Eye (tissue), 1 donor: ENCODE data around the gene FCSK.
"Not testable (repeated sequence)": the region's sequence is repeated elsewhere in the genome, so short reads cannot be mapped to it uniquely, and the experiment has no call there.

ENCODE experiments used
- DNase-seq: peaks from one replicate; pipeline ENCODE4 v3.0.0-alpha.2; 2015

FCSK gene

DNA sequence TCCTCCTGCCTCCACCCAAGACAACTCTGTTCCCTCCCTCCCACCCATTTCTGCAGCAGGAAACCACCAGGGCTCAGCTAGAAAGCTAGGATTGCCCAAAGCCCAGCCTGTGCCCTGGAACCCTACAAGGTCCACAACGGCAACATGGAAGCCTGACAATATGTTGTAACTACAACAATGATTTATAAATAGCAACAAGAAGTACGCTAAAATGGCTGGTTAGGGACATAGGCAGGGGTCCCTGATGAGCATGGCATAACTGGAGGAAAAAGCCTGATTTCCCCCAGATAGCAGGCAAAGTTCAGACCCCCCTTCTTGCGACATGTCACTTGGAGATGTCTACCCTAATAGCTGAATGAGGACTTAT lies 22.1 kb upstream of the FCSK start:
- no peak for DNase-seq

DNA sequence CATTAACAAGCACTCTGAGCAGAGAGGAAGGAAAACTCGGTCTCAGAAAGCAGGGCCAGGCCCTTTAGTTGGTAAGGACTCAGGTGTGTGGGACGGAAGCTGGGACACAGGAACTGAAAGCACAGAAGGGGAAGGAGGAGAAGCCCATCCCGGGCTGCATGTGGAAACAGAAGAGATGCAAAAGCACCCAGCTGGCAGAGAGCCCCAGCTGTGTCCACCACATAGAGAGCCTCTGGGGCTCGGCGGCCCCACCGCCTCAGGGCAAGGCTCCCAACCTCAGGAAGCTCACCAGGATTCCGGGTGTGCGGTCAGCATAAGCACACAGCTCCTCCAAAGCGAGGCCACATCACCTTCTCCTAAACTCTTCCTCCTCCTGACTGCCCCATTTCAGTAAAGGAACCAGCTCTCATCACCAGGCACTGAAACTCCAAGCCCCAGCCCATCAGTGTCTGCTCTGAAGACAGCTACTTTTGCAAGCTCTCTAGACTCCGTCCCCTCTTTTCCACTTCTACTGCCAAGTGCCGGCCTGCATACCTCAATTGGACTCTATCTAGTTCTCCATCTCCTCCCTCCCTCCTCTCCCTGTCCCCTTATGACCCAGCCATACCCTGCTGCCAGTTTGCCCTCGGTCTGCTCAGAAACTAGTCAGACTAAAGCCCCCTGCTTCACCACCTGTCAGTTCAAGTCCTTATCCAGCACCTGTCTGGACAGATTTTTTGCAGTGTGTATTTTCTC lies 21.5 kb upstream of the FCSK start:
- DNase-seq = no peak

DNA sequence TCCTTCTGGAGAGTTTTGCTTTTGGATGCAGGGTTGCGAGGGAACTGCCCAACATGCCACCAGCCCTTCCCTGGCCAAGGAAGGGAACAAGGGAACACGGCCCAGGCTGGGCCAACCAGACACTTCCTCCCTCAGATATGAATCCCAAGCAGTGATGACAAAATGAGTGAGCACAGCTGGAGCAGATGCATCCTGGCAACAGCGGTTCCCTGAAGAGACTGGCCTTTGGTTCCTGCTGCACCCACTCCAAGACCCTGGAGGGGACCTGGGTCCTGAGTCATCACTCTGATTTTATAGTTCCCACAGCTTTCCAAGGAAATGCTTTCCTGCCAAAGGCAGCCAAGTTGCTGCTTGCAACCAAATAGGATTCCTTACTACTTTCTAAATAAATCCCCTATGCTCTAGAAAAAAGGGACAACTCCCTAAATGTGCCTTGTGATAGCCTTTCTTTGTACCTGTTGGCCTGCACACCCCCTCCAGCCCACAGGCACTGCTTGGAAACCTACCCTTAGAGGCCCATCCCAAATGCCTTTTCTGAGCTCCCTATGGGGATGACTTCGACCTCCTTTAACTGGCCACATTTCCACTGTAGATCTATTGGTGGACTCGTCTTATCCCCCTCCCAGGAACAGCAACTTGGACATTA lies 20.8 kb upstream of the FCSK start:
- no peak for DNase-seq

DNA sequence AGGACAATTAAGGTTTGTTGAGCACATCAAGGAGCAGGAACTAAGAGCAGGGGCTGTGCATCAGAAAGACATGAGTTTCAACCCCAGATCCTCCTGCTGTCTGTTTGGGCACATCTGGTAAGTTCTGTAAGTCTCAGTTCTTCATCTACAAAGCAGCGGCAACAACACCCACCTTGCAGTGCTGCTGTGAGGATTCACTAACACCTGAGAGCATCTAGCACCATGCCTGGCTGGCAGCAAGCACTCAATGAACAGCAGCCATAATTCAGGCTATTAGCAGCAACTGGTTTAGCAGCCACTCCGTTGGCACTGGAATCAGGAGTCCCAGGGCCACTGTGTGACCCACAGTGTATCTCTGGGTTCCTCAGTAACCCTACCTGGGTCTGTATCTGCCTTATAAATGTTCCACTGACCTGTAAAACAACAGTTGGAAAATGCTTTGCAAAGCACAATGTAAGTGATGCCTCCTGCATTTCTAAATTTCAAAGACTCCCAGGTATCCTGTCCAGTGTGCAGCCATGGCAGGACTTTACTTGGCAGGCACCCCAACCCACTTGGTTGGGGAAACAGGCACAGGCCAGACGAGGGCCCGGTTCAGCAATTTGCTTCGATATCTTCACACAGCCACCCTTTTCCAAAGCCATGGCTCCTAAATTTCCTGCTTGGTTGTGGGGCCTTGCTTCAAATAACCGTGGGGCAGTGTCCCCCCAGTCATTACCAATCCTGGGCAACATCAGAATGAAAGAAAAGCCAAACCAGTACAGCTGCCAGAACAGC lies 19.7 kb upstream of the FCSK start:
- DNase-seq = no peak

GRCh38 chr16:70437017-70437581 lies 17.3 kb upstream of the FCSK start:
- DNase-seq = peak; percentile 85

DNA sequence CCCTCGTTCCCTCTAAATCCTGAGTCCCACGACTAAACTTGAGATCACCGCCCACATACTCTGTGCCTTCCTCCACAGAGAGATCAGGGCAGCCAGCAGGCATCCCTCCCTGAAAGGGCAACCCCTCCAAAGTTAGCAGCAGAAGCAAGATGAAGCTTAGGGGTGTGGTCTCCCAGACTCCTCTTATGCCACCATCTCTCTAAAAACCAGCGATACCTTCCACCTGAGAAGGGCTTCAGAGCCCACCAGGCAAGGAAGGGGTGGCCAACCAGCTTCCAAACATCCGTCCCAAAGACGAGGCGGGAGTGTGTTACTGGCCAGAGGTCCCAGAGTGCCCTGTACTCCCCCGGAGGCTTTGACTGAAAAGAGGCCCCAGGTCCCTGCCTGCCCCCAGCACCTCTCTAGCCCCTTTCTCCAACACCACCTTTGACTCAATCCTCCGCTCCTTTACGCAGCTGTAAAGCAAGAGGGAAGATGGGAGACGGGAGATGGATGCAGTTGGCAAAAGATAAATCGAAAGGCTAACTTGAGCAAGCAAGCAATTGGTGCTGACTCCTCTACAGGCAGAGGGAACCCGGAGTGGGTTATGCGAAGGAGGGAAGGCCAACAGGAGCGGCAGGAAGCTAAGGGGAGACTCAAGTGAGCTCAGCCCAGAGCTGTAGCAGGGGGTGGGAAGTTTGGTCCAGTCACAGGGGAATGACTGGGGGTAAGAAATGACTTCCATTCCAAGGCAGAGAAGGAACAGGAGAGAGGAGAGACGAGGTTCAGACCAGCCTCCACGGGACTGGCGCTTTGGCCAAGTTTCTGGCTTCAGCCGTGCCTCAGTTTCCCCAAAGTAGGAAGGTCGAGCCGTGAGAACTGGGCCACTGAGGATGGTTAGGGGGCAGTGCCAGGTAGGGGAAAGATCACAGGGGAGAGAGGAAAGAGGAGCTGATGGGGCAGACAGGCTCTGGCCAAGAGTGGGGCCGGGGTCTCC lies 16.5 kb upstream of the FCSK start:
- peak; percentile 53 for DNase-seq

DNA sequence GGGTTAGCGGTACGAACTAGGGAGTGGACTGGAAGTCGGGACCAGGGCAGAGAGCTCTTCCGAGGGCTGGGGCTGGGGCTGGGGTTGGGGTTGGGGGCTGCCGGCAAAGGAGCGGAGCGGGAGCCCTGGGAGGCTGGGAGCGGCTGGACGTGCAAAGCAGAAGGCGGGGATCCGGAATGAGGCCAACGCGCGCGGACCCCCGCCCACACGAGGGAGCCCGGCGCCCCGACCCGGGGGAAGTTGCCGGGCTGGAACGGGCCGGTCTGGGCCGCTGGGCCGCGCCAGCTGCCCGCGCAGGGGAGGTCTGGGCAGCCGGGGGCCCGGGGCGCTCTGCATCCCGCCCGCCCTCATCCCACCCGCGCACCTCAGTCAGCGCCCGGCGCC lies 15.8 kb upstream of the FCSK start:
- peak; percentile 57 for DNase-seq

GRCh38 chr16:70438969-70439862 lies 15.2 kb upstream of the FCSK start, which contains the start of gene ST3GAL2:
Gene ST3GAL2, minus strand, starts transcription at chr16:70439100. Its CDS starts 40,570 bp downstream, at chr16:70398530.
- peak; percentile 99 for DNase-seq

- no peak for DNase-seq
Observed at GRCh38 chr16:70440009-70440692, 14.2 kb upstream of the FCSK start.

DNA sequence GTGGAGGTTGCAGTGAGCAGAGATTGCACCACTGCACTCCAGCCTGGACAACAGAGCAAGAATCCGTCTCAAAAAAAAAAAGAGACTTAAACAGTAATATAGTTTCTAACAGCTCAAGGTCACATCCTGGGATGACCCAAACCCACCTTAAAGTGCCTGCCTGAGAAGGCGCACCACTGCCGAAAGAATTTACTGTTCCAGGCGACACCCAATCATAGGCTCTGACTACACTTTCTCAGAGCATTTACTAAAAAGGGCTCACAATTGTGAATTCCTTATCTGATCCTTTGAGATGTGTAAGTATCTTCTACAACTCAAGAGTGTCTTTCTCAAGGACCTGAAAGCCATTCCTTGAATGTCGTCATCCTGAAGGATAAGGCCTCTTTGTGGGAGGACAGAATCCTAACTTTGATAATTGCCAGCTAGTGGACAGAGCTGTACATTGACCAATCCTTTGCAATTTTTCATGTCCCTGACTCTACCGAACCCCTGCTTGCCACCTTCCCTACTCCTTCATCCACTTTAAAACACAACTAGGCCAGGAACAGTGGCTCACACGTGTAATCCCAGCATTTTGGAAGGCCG lies 12.9 kb upstream of the FCSK start:
- DNase-seq = no peak

DNA sequence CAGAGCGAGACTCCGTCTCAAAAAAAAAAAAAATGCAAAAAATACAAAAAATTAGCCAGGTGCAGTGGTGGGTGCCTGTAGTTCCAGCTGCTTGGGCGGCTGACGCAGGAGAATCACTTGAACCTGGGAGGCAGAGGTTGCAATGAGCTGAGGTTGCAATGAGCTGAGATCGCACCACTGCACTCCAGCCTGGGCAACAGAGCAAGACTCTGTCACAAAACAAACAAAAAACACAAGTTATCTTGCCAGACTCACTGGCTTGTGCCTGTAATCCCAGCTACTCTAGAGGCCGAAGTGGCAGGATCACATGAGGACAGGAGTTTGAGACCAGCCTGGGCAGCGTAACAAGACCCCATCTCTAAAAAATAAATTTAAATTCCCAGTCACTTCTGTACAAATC lies 12.1 kb upstream of the FCSK start:
- DNase-seq = no peak

DNA sequence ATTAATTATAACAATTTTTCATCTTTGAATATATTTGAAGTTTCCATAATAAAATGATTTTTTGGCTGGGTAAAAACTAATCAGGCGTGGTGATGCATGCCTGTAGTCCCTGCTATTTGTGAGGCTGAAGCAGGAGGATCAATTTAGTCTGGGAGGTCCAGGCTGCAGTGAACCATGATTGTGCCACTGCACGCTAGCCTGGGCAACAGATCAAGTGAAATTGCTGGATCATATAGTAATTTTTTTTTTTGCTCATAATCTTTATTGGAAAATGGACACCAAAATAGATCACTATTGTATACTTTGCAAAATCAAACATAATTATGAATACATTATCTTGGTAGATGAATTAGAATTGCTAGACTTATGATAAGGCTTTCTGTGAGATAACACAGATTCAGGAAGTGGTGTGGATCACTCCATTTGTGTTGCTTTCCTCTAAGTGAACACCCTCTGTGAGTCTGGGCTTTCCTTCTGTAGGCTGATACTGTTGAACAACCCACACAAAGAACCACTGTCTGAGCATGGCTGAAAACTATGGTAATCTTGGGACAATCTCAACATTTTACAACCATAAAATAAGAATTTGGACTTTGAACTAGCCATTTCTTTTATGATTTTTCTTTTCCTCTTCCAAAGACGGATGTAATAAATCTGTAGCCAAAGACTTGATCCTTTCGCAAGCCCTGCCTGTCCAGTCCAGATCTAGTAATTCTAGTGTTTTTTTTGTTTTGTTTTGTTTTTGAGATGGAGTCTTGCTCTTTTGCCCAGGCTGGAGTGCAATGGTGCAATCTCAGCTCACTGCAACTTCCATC lies 9.9 kb upstream of the FCSK start:
- DNase-seq = no peak

DNA sequence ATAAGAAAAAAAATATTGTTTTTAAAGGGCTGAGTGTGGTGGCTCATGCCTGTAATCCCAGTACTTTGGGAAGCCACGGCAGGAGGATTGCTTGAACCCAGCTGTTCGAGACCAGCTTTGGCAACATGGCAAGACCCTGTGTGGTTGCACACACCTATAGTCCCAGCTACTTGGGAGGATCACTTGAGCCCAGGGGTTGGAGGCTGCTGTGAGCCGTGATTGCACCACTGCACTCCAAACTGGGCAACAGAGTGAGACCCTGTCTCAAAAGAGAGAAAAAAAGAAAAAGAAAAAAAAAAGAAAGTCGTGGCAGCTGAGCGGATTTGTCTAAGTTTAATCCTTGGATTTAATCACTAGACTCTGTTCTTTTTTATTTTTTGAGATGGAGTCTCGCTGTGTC lies 6.3 kb upstream of the FCSK start:
- DNase-seq = no peak

DNA sequence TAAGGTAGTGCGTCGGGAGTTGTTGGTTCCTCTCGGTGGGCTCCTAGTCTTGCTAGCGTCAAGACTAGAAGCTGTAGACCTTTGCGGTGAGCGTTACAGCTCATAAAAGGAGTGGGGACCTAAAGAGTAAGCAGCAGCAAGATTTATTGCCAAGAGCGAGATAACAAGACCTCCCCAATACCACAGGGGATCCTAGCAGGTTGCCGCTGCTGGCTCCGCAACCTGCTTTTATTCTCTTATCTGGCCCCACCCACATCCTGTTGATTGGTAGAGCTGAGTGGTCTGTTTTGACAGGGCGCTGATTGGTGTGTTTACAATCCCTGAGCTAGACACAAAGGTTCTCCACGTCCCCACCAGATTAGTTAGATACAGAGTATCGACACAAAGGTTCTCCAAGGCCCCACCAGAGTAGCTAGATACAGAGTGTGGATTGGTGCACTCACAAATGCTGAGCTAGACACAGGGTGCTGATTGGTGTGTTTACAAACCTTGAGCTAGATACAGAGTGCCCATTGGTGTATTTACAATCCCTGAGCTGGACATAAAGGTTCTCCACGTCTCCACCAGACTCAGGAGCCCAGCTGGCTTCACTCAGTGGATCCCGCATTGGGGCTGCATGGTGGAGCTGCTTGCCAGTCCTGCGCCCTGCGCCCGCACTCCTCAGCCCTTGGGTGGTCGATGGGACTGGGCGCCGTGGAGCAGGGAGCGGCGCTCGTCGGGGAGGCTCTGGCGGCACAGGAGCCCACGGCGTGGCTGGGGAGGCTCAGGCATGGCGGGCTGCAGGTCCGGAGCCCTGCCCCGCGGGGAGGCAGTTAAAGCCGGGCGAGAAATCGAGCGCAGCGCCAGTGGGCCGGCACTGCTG lies 4.0 kb upstream of the FCSK start:
- DNase-seq = not testable (repeated sequence)

DNA sequence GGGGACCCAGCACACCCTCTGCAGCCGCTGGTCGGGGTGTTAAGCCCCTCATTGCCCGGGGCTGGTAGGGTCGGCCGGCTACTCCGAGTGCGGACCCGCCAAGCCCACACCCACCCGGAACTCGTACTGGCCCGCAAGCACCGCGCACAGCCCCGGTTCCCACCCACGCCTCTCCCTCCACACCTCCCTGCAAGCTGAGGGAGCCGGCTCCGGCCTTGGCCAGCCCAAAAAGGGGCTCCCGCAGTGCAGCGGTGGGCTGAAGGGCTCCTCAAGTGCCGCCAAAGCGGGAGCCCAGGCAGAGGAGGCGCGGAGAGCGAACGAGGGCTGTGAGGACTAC lies 3.4 kb upstream of the FCSK start:
- DNase-seq = not testable (repeated sequence)

GRCh38 chr16:70453117-70453891 lies 1.1 kb upstream of the FCSK start:
- no peak for DNase-seq

DNA sequence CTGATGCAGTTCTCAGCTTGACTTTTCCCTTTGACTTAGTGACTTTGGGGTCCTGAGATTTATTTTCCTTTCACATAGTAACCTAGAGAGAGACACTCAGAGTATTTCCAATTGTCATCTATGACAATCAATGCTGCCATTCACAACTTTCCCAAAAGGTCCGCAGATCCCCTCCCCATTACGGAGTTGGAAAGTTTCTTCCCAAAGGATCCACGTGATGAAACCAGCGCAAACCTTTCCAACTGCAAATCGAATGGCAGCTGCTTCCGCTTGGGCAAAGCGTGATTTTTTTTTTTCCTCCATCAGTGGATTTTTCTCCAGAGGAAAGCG lies 538 bp upstream of the FCSK start:
- no peak for DNase-seq

DNA sequence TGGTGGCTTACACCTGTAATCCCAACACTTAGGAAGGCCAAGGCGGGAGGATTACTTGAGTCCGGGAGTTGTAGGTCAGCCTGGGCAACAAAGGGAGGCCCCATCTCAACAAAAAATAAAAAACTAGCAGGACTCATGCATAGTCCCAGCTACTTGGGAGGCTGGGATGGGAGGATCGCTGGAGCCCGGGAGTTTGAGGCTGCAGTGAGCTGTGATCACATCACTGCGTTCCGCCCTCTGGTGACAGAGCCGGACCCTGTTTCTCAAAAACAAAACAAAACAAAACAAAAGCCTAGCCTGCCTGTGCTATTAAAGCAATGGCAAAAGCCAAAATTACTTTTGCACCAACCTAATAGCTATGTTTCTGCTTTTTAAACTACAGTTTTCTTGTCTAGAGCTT lies 1.5 kb downstream of the FCSK start:
- DNase-seq = no peak
